DMS153 (cell line): ENCODE data around the gene PVR.
"Not testable (repeated sequence)": the region's sequence is repeated elsewhere in the genome, so short reads cannot be mapped to it uniquely, and the experiment has no call there.

Experiments used
- DNase-seq: peaks from one replicate; lab custom pipeline; 2025; lab: John Stamatoyannopoulos, UW

PVR gene

GRCh38 chr19:44673510-44673909 is 29.8 kb downstream of the PVR start:
- no peak for DNase-seq

- DNase-seq, result no peak
These were observed 31.8 kb downstream of the PVR start for GRCh38 chr19:44675521-44675920.

GRCh38 chr19:44677019-44677811 is 33.5 kb downstream of the PVR start:
- no peak for DNase-seq

- DNase-seq, result no peak
These were observed 36.8 kb downstream of the PVR start for GRCh38 chr19:44680536-44680935.

- DNase-seq, result no peak
These were observed 38.5 kb downstream of the PVR start for GRCh38 chr19:44681992-44682790.

- no peak for DNase-seq
These were observed 39.1 kb downstream of the PVR start for GRCh38 chr19:44682807-44683206.

- DNase-seq, result no peak
These were observed 39.9 kb downstream of the PVR start for GRCh38 chr19:44683434-44684210.

- not testable (repeated sequence) for DNase-seq
These were observed 40.7 kb downstream of the PVR start for GRCh38 chr19:44684396-44684795.

- no peak for DNase-seq
These were observed 41.5 kb downstream of the PVR start for GRCh38 chr19:44684892-44685863.

GRCh38 chr19:44685877-44686276 is 42.2 kb downstream of the PVR start:
- no peak for DNase-seq

GRCh38 chr19:44686896-44687295 is 43.2 kb downstream of the PVR start:
- DNase-seq, result no peak

- no peak for DNase-seq
These were observed 44.2 kb downstream of the PVR start for GRCh38 chr19:44687888-44688287.

- peak; percentile 57 for DNase-seq
These were observed 45.8 kb downstream of the PVR start for GRCh38 chr19:44689290-44690130.

- DNase-seq, result no peak
These were observed 46.4 kb downstream of the PVR start for GRCh38 chr19:44690131-44690440.

- DNase-seq, result no peak
These were observed 48.6 kb downstream of the PVR start for GRCh38 chr19:44692379-44692721.

- no peak for DNase-seq
These were observed 50.5 kb downstream of the PVR start for GRCh38 chr19:44694184-44694579.

GRCh38 chr19:44696939-44697669 is 53.4 kb downstream of the PVR start:
- peak; percentile 62 for DNase-seq

- DNase-seq, result no peak
These were observed 53.9 kb downstream of the PVR start for GRCh38 chr19:44697670-44698034.

GRCh38 chr19:44698492-44699201 is 54.9 kb downstream of the PVR start, which contains the start of gene CEACAM16:
Gene CEACAM16, plus strand, starts transcription at chr19:44699151. Its CDS starts 2,306 bp downstream, at chr19:44701457.
- DNase-seq, result no peak
